Measurements from ENCODE around the gene RCAN2.
"Not testable (repeated sequence)": the region's sequence is repeated elsewhere in the genome, so short reads cannot be mapped to it uniquely, and the experiment has no call there.

The RCAN2 gene

GRCh38 chr6:46393161-46393939 lies 97.9 kb downstream of the RCAN2 start:
- H3K4me3 ChIP-seq (ENCODE audit: low read depth, low read length) = no peak overlapping the region
- no peak for DNase-seq (ENCODE audit: low read depth)
- no peak for TF ChIP-seq CTCF (IDR thresholded peaks at IDR 0.05; ENCODE audit: control insufficient read depth, extremely low read depth, insufficient read depth)

- DNase-seq (ENCODE audit: low read depth) = no peak
- H3K4me3 ChIP-seq (ENCODE audit: low read depth, low read length) = no peak overlapping the region
- no peak for TF ChIP-seq CTCF (IDR thresholded peaks at IDR 0.05; ENCODE audit: control insufficient read depth, extremely low read depth, insufficient read depth)
Measured at GRCh38 chr6:46392294-46392693, 99.0 kb downstream of the RCAN2 start.

- no peak for TF ChIP-seq CTCF (IDR thresholded peaks at IDR 0.05; ENCODE audit: control insufficient read depth, extremely low read depth, insufficient read depth)
- no peak for DNase-seq (ENCODE audit: low read depth)
- no peak overlapping the region for H3K4me3 ChIP-seq (ENCODE audit: low read depth, low read length)
Measured at GRCh38 chr6:46390153-46390876, 100.9 kb downstream of the RCAN2 start.

- DNase-seq (ENCODE audit: low read depth); H3K4me3 ChIP-seq (ENCODE audit: low read depth, low read length): not testable (repeated sequence)
Measured at GRCh38 chr6:46387728-46388127, 103.5 kb downstream of the RCAN2 start.

- peak; percentile 40 for DNase-seq (ENCODE audit: low read depth)
- H3K4me3 ChIP-seq (ENCODE audit: low read depth, low read length) = no peak overlapping the region
- no peak for TF ChIP-seq CTCF (IDR thresholded peaks at IDR 0.05; ENCODE audit: control insufficient read depth, extremely low read depth, insufficient read depth)
Measured at GRCh38 chr6:46381579-46381978, 109.7 kb downstream of the RCAN2 start.

GRCh38 chr6:46381057-46381456 lies 110.2 kb downstream of the RCAN2 start:
- TF ChIP-seq CTCF (IDR thresholded peaks at IDR 0.05; ENCODE audit: control insufficient read depth, extremely low read depth, insufficient read depth) = no peak
- DNase-seq (ENCODE audit: low read depth) = no peak
- no peak overlapping the region for H3K4me3 ChIP-seq (ENCODE audit: low read depth, low read length)

GRCh38 chr6:46380152-46380807 lies 111.0 kb downstream of the RCAN2 start:
- no peak for DNase-seq (ENCODE audit: low read depth)
- H3K4me3 ChIP-seq (ENCODE audit: low read depth, low read length) = no peak overlapping the region
- TF ChIP-seq CTCF (IDR thresholded peaks at IDR 0.05; ENCODE audit: control insufficient read depth, extremely low read depth, insufficient read depth) = no peak
